HepG2 (cell line): ENCODE measurements around the gene TRIM28. TPM values are rescaled to one million over a fixed set of nuclear protein-coding genes. Genes with fewer than 3 reads are reported as not detected.

Source experiments
- ATAC-seq: fragments of 200-7000 bp; cut with Tn5 transposase; 3 replicates; pipeline ENCODE4 v1.9.1; 2020; ENCODE audit warnings: mild to moderate bottlenecking, moderate library complexity
- BruUV-seq: library from RNA; stranded (reverse); fragments of 400-500 nt; replicated peaks from 2 replicates; lab custom pipeline; 2021; lab: Mats Ljungman, UMichigan
- CTCF ChIA-PET: fragments of 300-600 bp; formaldehyde crosslinking; extraction: SDS; loops from one replicate; lab custom pipeline; 2021; ENCODE audit warnings: low total read pairs, inconsistent platforms, low intra/inter-chr PET ratio; lab: Yijun Ruan, JAX
- POLR2A ChIA-PET: fragments of 350-600 bp; sonication (Branson Sonifier 250); formaldehyde crosslinking; loops from one replicate; lab custom pipeline; 2020; ENCODE audit warnings: antibody characterized with exemption, inconsistent platforms; lab: Yijun Ruan, JAX
- DNase-seq: peaks from one replicate; pipeline ENCODE4 v3.0.0-alpha.2; 2015; ENCODE audit warnings: low spot score
- FAIRE-seq: peaks from 3 replicates; lab custom pipeline; 2011; peaks lifted over from hg19 to GRCh38; lab: Jason Lieb, UNC
- H2AFZ ChIP-seq: one replicate; pipeline ENCODE4 v1.6.1; 2011; ENCODE audit warnings: low read length, inconsistent platforms
- H3K27ac ChIP-seq: fragments of 300-600 bp; 3 replicates; pipeline ENCODE4 v1.8.0; 2011; ENCODE audit warnings: mixed run types, mild to moderate bottlenecking, mixed read lengths, low read length, inconsistent platforms; ENCODE audit not compliant: insufficient read depth; ENCODE audit errors: extremely low read length
- H3K27me3 ChIP-seq, 2 experiments: fragments of 200-600 bp in 1 of 2; 2 replicates in 1 of 2; 3 replicates in 1 of 2; pipeline versions ENCODE4 v1.6.0 to v1.8.0; 2011; ENCODE audit warnings: low read length in 2 of 2, mild to moderate bottlenecking in 2 of 2, moderate library complexity in 2 of 2, inconsistent platforms in 1 of 2; ENCODE audit not compliant: insufficient read depth in 2 of 2, control insufficient read depth in 1 of 2
- H3K36me3 ChIP-seq, 2 experiments: fragments of 200-600 bp in 1 of 2; replicated peaks in 1 of 2; 2 replicates in 1 of 2; 3 replicates in 1 of 2; pipeline versions ENCODE4 v1.5.1 to v1.8.0; 2011; ENCODE audit warnings: low read length in 2 of 2, inconsistent platforms in 1 of 2; ENCODE audit not compliant: insufficient read depth in 2 of 2, control insufficient read depth in 1 of 2
- H3K4me1 ChIP-seq: 2 replicates; pipeline ENCODE4 v1.5.1; 2012; ENCODE audit warnings: low read length, inconsistent platforms; ENCODE audit not compliant: insufficient read depth
- H3K4me2 ChIP-seq: 2 replicates; pipeline ENCODE4 v1.6.0; 2011; ENCODE audit warnings: low read depth, low read length, inconsistent platforms
- H3K4me3 ChIP-seq, 3 experiments: fragments of 200-600 bp in 1 of 3; sonication (generic), shearing (Covaris generic) in 1 of 3; replicated peaks in 1 of 3; 2 replicates each; pipeline ENCODE4 v1.5.1; 2011 to 2016; ENCODE audit warnings: low read length in 3 of 3, inconsistent platforms in 2 of 3, low read depth in 2 of 3, mild to moderate bottlenecking in 2 of 3, control low read depth in 1 of 3, mixed read lengths in 1 of 3; ENCODE audit not compliant: insufficient read depth in 1 of 3
- H3K79me2 ChIP-seq: one replicate; pipeline ENCODE4 v1.6.1; 2011; ENCODE audit warnings: low read length, inconsistent platforms; ENCODE audit not compliant: insufficient read depth
- H3K9ac ChIP-seq: 2 replicates; pipeline ENCODE4 v1.6.0; 2011; ENCODE audit warnings: mild to moderate bottlenecking, low read depth, low read length, inconsistent platforms; ENCODE audit not compliant: insufficient read depth
- H3K9me3 ChIP-seq: 2 replicates; pipeline ENCODE4 v1.5.1; 2012; ENCODE audit warnings: mild to moderate bottlenecking, low read length
- H4K20me1 ChIP-seq: 2 replicates; pipeline ENCODE4 v1.6.0; 2011; ENCODE audit warnings: inconsistent platforms, mild to moderate bottlenecking, low read length, moderate library complexity; ENCODE audit not compliant: insufficient read depth
- ELF4 ChIP-seq: sonication (generic); formaldehyde crosslinking; IDR thresholded peaks from 2 replicates; pipeline ENCODE4 v1.5.0; 2020; ENCODE audit warnings: missing genetic modification reagents, mild to moderate bottlenecking, moderate library complexity, borderline replicate concordance
- GPBP1L1 ChIP-seq: sonication (generic); formaldehyde crosslinking; IDR thresholded peaks from 2 replicates; pipeline ENCODE4 v1.5.0; 2020; ENCODE audit warnings: mild to moderate bottlenecking, missing genetic modification reagents
- MAFG ChIP-seq: sonication (generic); formaldehyde crosslinking; IDR thresholded peaks from 2 replicates; pipeline ENCODE4 v1.5.1; 2020; ENCODE audit warnings: mild to moderate bottlenecking, missing genetic modification reagents
- ZNF101 ChIP-seq: sonication (generic); formaldehyde crosslinking; IDR thresholded peaks from 2 replicates; pipeline ENCODE4 v1.4.0; 2020; ENCODE audit warnings: mild to moderate bottlenecking, low read depth, missing genetic modification reagents, borderline replicate concordance
- ZNF160 ChIP-seq: sonication (generic); formaldehyde crosslinking; IDR thresholded peaks from 2 replicates; pipeline ENCODE4 v1.8.0; 2022; ENCODE audit warnings: mild to moderate bottlenecking, inconsistent platforms, missing genetic modification reagents
- ZNF691 ChIP-seq: sonication (generic); formaldehyde crosslinking; IDR thresholded peaks from 2 replicates; pipeline ENCODE4 v1.4.0; 2020; ENCODE audit warnings: missing genetic modification reagents, low read depth, mild to moderate bottlenecking, borderline replicate concordance
- ZNF747 ChIP-seq: sonication (generic); formaldehyde crosslinking; IDR thresholded peaks from 2 replicates; pipeline ENCODE4 v1.8.1; 2023; ENCODE audit warnings: missing genetic modification reagents, mild to moderate bottlenecking, borderline replicate concordance
- ZNF776 ChIP-seq: sonication (generic); formaldehyde crosslinking; IDR thresholded peaks from 2 replicates; pipeline ENCODE4 v1.4.0; 2020; ENCODE audit warnings: mild to moderate bottlenecking, missing genetic modification reagents
- ZSCAN31 ChIP-seq: sonication (generic); formaldehyde crosslinking; IDR thresholded peaks from 2 replicates; pipeline ENCODE4 v1.5.0; 2020; ENCODE audit warnings: low read depth, mild to moderate bottlenecking, missing genetic modification reagents
- WGBS: methylation state at CpG from one replicate; pipeline ENCODE4 v1.1.6; 2017; ENCODE audit warnings: low lambda C conversion rate; 5-methylcytosine and 5-hydroxymethylcytosine counted together
- in situ Hi-C: cut with HindIII; loops from 2 replicates; pipeline ENCODE4 v1.10.0; 2017; ENCODE audit warnings: low pct_unique_long_range_greater_than_20kb; ENCODE audit not compliant: extremely low pct_ligation_motif_present
- intact Hi-C: fragments of 100-400 bp; cut with micrococcal nuclease; formaldehyde crosslinking; loops from one replicate; pipeline ENCODE4 v1.10.0; 2022; ENCODE audit not compliant: unreplicated experiment
- polyA plus RNA-seq, 8 experiments: library from polyadenylated mRNA; depleted of rRNA in 3 of 8; stranded (reverse) in 7 of 8; unstranded in 1 of 8; fragments of >200 nt; fragmentation: Illumina TruSeq in 4 of 8; extraction: Trizol in 4 of 8; gene quantifications; 2 replicates each; pipeline versions ENCODE4 v1.2.1 to v1.2.3, GENCODE V29; 2011 to 2016; ENCODE audit warnings: low read depth in 4 of 8, missing spikeins in 1 of 8, mixed read lengths in 1 of 8; ENCODE audit not compliant: insufficient read depth in 1 of 8
- total RNA-seq, 5 experiments: library from RNA; depleted of rRNA; stranded (reverse); fragments of >200 nt; fragmentation: Illumina TruSeq; extraction: Trizol; gene quantifications; 2 replicates each; pipeline ENCODE4 v1.2.3, GENCODE V29; 2016; ENCODE audit warnings: low read depth in 1 of 5
- TF ChIP-seq, protein P1 (sequence below): sonication (generic); formaldehyde crosslinking; IDR thresholded peaks from 2 replicates; pipeline ENCODE4 v1.5.1; 2020; ENCODE audit warnings: missing genetic modification reagents, mild to moderate bottlenecking, borderline replicate concordance

TRIM28 gene
- total and polyA plus RNA-seq, 2 of the 13 experiments (the other 11 are each of a cell fraction or from before 2014, with no cell fraction given) = 361 to 439 TPM

DNA sequence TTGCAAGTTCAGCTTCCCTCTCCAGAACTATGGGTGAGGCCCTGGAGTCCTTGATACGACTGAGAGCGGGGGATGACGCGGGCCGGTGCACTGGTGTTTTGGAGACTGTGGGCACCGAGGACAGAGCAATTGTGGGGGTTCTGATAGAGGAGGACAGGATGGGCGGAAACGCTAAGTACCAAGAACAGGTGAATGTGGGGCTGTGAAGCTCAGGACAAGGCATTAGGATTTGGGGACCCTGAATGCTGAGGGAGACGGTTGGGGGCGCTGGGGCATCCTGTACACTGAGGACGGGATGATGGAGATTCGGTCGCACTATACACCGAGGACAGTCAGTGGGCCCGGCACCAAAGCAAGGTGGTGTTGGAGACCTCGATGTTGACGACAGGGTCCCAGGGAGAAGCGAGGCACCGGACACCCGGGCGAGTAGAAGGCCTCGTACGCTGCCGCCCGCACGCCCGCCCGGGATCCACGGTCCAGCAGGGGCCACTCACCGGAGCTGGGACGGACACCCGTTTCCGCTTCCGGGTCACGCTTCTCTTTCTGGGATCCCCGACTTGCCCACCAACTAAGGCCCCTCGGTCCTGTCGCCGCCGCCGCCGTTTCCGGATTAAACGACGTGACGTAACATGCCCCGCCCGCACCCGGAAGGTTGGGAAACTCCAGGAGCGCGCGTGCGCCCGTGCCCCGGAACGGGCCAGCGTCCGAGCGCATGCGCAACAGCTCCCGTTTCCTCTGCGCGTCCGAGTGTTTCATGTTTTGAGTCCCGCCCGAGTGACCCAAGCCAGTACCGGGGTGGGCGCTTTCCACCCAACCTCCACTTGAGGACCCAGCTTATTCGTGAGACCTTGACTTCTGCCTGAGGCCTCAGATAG, 10.9 kb downstream of the TRIM28 start, which contains the start of gene CHMP2A (continued):
- TF ChIP-seq GPBP1L1 (CRISPR knock-in tag) (no peak), ZNF776 (CRISPR knock-in tag) (no peak), ZNF691 (peak; percentile 46; the same call in 1 of the 2 replicates), MAFG (CRISPR knock-in tag) (no peak), ZNF101 (CRISPR knock-in tag) (no peak), ZNF160 (CRISPR knock-in tag) (no peak), ZSCAN31 (CRISPR knock-in tag) (no peak)

- ChIA-PET POLR2A (interaction anchor here (0.8 to 3.5 kb wide), 7 partner anchors 11 to 193 kb away, joined by 3 to 58 read pairs (median 4); partner anchors contain the start of genes SLC27A5, TRIM28, ZBTB45 and ZNF497), CTCF (no interaction called here)
- intact Hi-C loops = no loop called here
- FAIRE-seq = no peak
- ATAC-seq = no peak
- H3K27ac ChIP-seq = peak overlapping the region; percentile 59
- 79% methylated on average over 2 of the region's 4 CpGs for WGBS
- DNase-seq = no peak
- no TSS peak for BruUV-seq
- TF ChIP-seq ZNF747 (0 out of 2 replicates have a peak, but pooled peaks have one; percentile 11), ELF4 (CRISPR knock-in tag) (0 out of 2 replicates have a peak, but pooled peaks have one; percentile 18)
- TF ChIP-seq, protein P1, sequence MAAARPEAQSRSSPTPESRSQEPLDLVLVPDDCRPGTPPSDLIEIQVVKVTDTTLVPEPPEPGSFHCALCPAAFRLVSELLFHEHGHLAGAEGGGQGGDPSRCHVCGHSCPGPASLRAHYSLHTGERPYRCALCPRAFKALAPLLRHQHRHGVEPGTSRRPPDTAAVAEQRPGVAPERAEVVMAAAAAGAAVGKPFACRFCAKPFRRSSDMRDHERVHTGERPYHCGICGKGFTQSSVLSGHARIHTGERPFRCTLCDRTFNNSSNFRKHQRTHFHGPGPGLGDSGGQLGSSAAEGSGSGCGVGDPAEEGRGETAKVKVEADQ (CRISPR knock-in tag) = no peak
- peak overlapping the region in 2 of 3 experiments; percentile 31 to 60; a peak in 4 of 6 replicates for H3K4me3 ChIP-seq
- H3K4me1 ChIP-seq = peaks cover 39% of the 10 kb centered on the region
- in situ Hi-C loops = no loop called here
- peaks cover 10% of the 10 kb centered on the region; the same call in 1 of the 2 replicates for H4K20me1 ChIP-seq
- peak overlapping the region; percentile 71 for H3K9ac ChIP-seq
- H3K9me3 ChIP-seq = no peaks in the 10 kb centered on the region
- no peak overlapping the region for H2AFZ ChIP-seq
- H3K4me2 ChIP-seq = peak overlapping the region; percentile 68
- no peaks in the 10 kb centered on the region for H3K27me3 ChIP-seq
- H3K36me3 ChIP-seq = peaks cover 11 to 31% of the 10 kb centered on the region in 2 experiments
- peaks cover 32% of the 10 kb centered on the region for H3K79me2 ChIP-seq
Measured at GRCh38 chr19:58555369-58555885, 11.6 kb downstream of the TRIM28 start.
